SK-N-SH treated with all-trans-retinoic acid at 6 μM for 48 hours (cell line): Measurements from ENCODE around the gene CLTRN.

Experiments used
- ATAC-seq: fragments of 200-7000 bp; cut with Tn5 transposase; 3 replicates; pipeline ENCODE4 v1.9.1; 2020; ENCODE audit warnings: mild to moderate bottlenecking, moderate library complexity
- ARNTL ChIP-seq: fragments of 450-650 bp; formaldehyde crosslinking; IDR thresholded peaks from 2 replicates; pipeline ENCODE4 v1.5.0; 2020; ENCODE audit warnings: low read depth, mild to moderate bottlenecking, moderate library complexity, borderline replicate concordance
- BACH2 ChIP-seq: fragments of 250-450 bp; sonication (Bioruptor Pico); IDR thresholded peaks from 2 replicates; pipeline ENCODE4 v1.9.0; 2021; ENCODE audit warnings: mild to moderate bottlenecking, borderline replicate concordance
- CREB5 ChIP-seq: fragments of 250-450 bp; sonication (Bioruptor Pico); IDR thresholded peaks from 2 replicates; pipeline ENCODE4 v1.5.1; 2020; ENCODE audit warnings: low read depth, mild to moderate bottlenecking, moderate library complexity
- CSDC2 ChIP-seq: fragments of 250-450 bp; sonication (Bioruptor Pico); IDR thresholded peaks from 2 replicates; pipeline ENCODE4 v1.5.0; 2020; ENCODE audit warnings: mild to moderate bottlenecking, moderate library complexity
- CSRNP3 ChIP-seq: fragments of 250-450 bp; sonication (Bioruptor Pico); IDR thresholded peaks from 2 replicates; pipeline ENCODE4 v1.5.1; 2021; ENCODE audit warnings: mild to moderate bottlenecking, moderate library complexity
- ESRRG ChIP-seq: fragments of 250-450 bp; sonication (Bioruptor Pico); IDR thresholded peaks from 2 replicates; pipeline ENCODE4 v1.6.1; 2021; ENCODE audit warnings: mild to moderate bottlenecking
- GLIS3 ChIP-seq: fragments of 250-450 bp; sonication (Bioruptor Pico); IDR thresholded peaks from 2 replicates; pipeline ENCODE4 v1.5.0; 2020; ENCODE audit warnings: mild to moderate bottlenecking, moderate library complexity
- OSR1 ChIP-seq: fragments of 250-450 bp; sonication (Bioruptor Pico); IDR thresholded peaks from 2 replicates; pipeline ENCODE4 v1.8.0; 2022; ENCODE audit warnings: moderate library complexity, mild to moderate bottlenecking, inconsistent platforms
- PATZ1 ChIP-seq: fragments of 250-450 bp; sonication (Bioruptor Pico); IDR thresholded peaks from 2 replicates; pipeline ENCODE4 v1.8.0; 2020; ENCODE audit warnings: mild to moderate bottlenecking, moderate library complexity, borderline replicate concordance
- POU6F1 ChIP-seq: fragments of 250-450 bp; sonication (Bioruptor Pico); IDR thresholded peaks from 2 replicates; pipeline ENCODE4 v1.8.0; 2021; ENCODE audit warnings: low read depth, mild to moderate bottlenecking, moderate library complexity, borderline replicate concordance
- PPARA ChIP-seq: fragments of 250-450 bp; sonication (Bioruptor Pico); IDR thresholded peaks from 2 replicates; pipeline ENCODE4 v1.5.0; 2020; ENCODE audit warnings: mild to moderate bottlenecking, borderline replicate concordance
- SNAI2 ChIP-seq: fragments of 250-450 bp; sonication (Bioruptor Pico); IDR thresholded peaks from 2 replicates; pipeline ENCODE4 v1.5.0; 2020; ENCODE audit warnings: mild to moderate bottlenecking, moderate library complexity
- TCF4 ChIP-seq: fragments of 250-450 bp; sonication (Bioruptor Pico); IDR thresholded peaks from 2 replicates; pipeline ENCODE4 v1.8.0; 2021; ENCODE audit warnings: mild to moderate bottlenecking, moderate library complexity, borderline replicate concordance
- TOX ChIP-seq: fragments of 250-450 bp; sonication (Bioruptor Pico); IDR thresholded peaks from 2 replicates; pipeline ENCODE4 v1.8.0; 2021; ENCODE audit warnings: mild to moderate bottlenecking, moderate library complexity, borderline replicate concordance
- TSHZ2 ChIP-seq: fragments of 250-450 bp; sonication (Bioruptor Pico); IDR thresholded peaks from 2 replicates; pipeline ENCODE4 v1.5.0; 2020; ENCODE audit warnings: mild to moderate bottlenecking, moderate library complexity
- ZC3H10 ChIP-seq: fragments of 250-450 bp; sonication (Bioruptor Pico); IDR thresholded peaks from 2 replicates; pipeline ENCODE4 v1.5.1; 2021; ENCODE audit warnings: mild to moderate bottlenecking, moderate library complexity
- ZFP3 ChIP-seq: fragments of 250-450 bp; sonication (Bioruptor Pico); IDR thresholded peaks from 2 replicates; pipeline ENCODE4 v1.5.0; 2020; ENCODE audit warnings: mild to moderate bottlenecking, moderate library complexity
- ZFP30 ChIP-seq: fragments of 450-650 bp; formaldehyde crosslinking; IDR thresholded peaks from 2 replicates; pipeline ENCODE4 v1.5.0; 2022; ENCODE audit warnings: mild to moderate bottlenecking, moderate library complexity
- ZNF565 ChIP-seq: fragments of 450-650 bp; formaldehyde crosslinking; conservative IDR thresholded peaks from 2 replicates; pipeline ENCODE4 v1.5.0; 2020; ENCODE audit warnings: low read depth, mild to moderate bottlenecking, moderate library complexity
- ZNF70 ChIP-seq: fragments of 450-650 bp; formaldehyde crosslinking; IDR thresholded peaks from 2 replicates; pipeline ENCODE4 v1.5.0; 2020; ENCODE audit warnings: mild to moderate bottlenecking, moderate library complexity
- ZNF8 ChIP-seq: fragments of 450-650 bp; formaldehyde crosslinking; IDR thresholded peaks from 2 replicates; pipeline ENCODE4 v1.5.0; 2020; ENCODE audit warnings: mild to moderate bottlenecking, moderate library complexity

CLTRN gene

GRCh38 chrX:15680401-15680800 lies 15.8 kb upstream of the CLTRN start:
- ATAC-seq: no peak
- no peak for TF ChIP-seq ZNF70 (CRISPR knock-in tag)
- no peak for TF ChIP-seq PPARA (CRISPR knock-in tag)

- no peak for ATAC-seq
- TF ChIP-seq SNAI2: no peak
- no peak for TF ChIP-seq ARNTL (CRISPR knock-in tag)
- TF ChIP-seq CSDC2 (CRISPR knock-in tag): no peak
- no peak for TF ChIP-seq TSHZ2
- TF ChIP-seq POU6F1 (CRISPR knock-in tag): no peak
- no peak for TF ChIP-seq TCF4
- no peak for TF ChIP-seq TOX
- TF ChIP-seq ZNF565 (CRISPR knock-in tag): no peak
- TF ChIP-seq ZC3H10 (CRISPR knock-in tag): no peak
- TF ChIP-seq OSR1 (CRISPR knock-in tag): no peak
- TF ChIP-seq ZNF70 (CRISPR knock-in tag): no peak
- TF ChIP-seq ZNF8: no peak
- TF ChIP-seq ZFP30 (CRISPR knock-in tag): no peak
- TF ChIP-seq GLIS3 (CRISPR knock-in tag): no peak
- no peak for TF ChIP-seq BACH2
- no peak for TF ChIP-seq PPARA (CRISPR knock-in tag)
- TF ChIP-seq ZFP3 (CRISPR knock-in tag): no peak
Measured at GRCh38 chrX:15679246-15679645, 14.6 kb upstream of the CLTRN start.

- TF ChIP-seq ZNF565 (CRISPR knock-in tag): no peak
- no peak for TF ChIP-seq ZFP30 (CRISPR knock-in tag)
- no peak for TF ChIP-seq ESRRG (CRISPR knock-in tag)
- TF ChIP-seq ZFP3 (CRISPR knock-in tag): no peak
- TF ChIP-seq SNAI2: no peak
- TF ChIP-seq PATZ1 (CRISPR knock-in tag): no peak
- ATAC-seq: no peak
Measured at GRCh38 chrX:15678339-15678738, 13.7 kb upstream of the CLTRN start.

GRCh38 chrX:15676886-15677285 lies 12.3 kb upstream of the CLTRN start:
- TF ChIP-seq CSRNP3 (no peak), GLIS3 (CRISPR knock-in tag) (no peak), ZC3H10 (CRISPR knock-in tag) (no peak), ARNTL (CRISPR knock-in tag) (no peak), ZNF70 (CRISPR knock-in tag) (no peak), CSDC2 (CRISPR knock-in tag) (no peak), CREB5 (CRISPR knock-in tag) (no peak), ESRRG (CRISPR knock-in tag) (no peak)
- no peak for ATAC-seq
